GM12878 (cell line): ENCODE measurements around the gene RNF167. TPM values are rescaled to one million over a fixed set of nuclear protein-coding genes. Genes with fewer than 3 reads are reported as not detected.
A peak's percentile ranks its signal among the peaks of the same experiment; 100 is the strongest.

Source experiments
- EED ChIP-seq: sonication (generic); IDR thresholded peaks from 2 replicates; pipeline ENCODE4 v1.6.1; 2016; ENCODE audit warnings: antibody characterized with exemption, low read depth
- HCFC1 ChIP-seq: fragments of 150-350 bp; IDR thresholded peaks from 2 replicates; pipeline ENCODE4 v1.6.1; 2014; ENCODE audit warnings: low read length
- HSF1 ChIP-seq: fragments of 150-350 bp; IDR thresholded peaks from 2 replicates; pipeline ENCODE4 v1.6.1; 2014; ENCODE audit warnings: mild to moderate bottlenecking, low read depth, low read length
- IKZF1 ChIP-seq: fragments of 450-650 bp; conservative IDR thresholded peaks from 2 replicates; pipeline ENCODE4 v1.6.1; 2017; ENCODE audit warnings: antibody characterized with exemption, mild to moderate bottlenecking
- IRF4 ChIP-seq: IDR thresholded peaks from 2 replicates; pipeline ENCODE4 v1.6.1; 2011; ENCODE audit warnings: low read depth, low read length
- IRF5 ChIP-seq: fragments of 450-650 bp; IDR thresholded peaks from 2 replicates; pipeline ENCODE4 v1.6.1; 2017; ENCODE audit warnings: borderline replicate concordance
- LARP7 ChIP-seq: fragments of 450-650 bp; IDR thresholded peaks from 2 replicates; pipeline ENCODE4 v1.6.1; 2017; ENCODE audit warnings: mild to moderate bottlenecking
- NFYB ChIP-seq: IDR thresholded peaks from 2 replicates; pipeline ENCODE4 v1.6.1; 2011; ENCODE audit warnings: low read depth, mild to moderate bottlenecking, low read length, improper control_type of control experiment, moderate library complexity; ENCODE audit not compliant: insufficient read depth
- NKRF ChIP-seq: fragments of 450-650 bp; conservative IDR thresholded peaks from 2 replicates; pipeline ENCODE4 v1.6.1; 2017; ENCODE audit warnings: mild to moderate bottlenecking, moderate library complexity
- RCOR1 ChIP-seq: conservative IDR thresholded peaks from 2 replicates; pipeline ENCODE4 v1.6.1; 2012; ENCODE audit warnings: low read depth, low read length, improper control_type of control experiment
- ZNF217 ChIP-seq: fragments of 450-650 bp; IDR thresholded peaks from 2 replicates; pipeline ENCODE4 v1.6.1; 2017; ENCODE audit warnings: antibody characterized with exemption, mild to moderate bottlenecking
- ZSCAN29 ChIP-seq: fragments of 450-650 bp; IDR thresholded peaks from 2 replicates; pipeline ENCODE4 v1.6.1; 2017; ENCODE audit warnings: mild to moderate bottlenecking, moderate library complexity
- polyA plus RNA-seq, 11 experiments: library from polyadenylated mRNA; depleted of rRNA in 4 of 11; unstranded in 6 of 11; stranded (reverse) in 5 of 11; fragments of >200 nt; fragmentation: Nextera tagmentation in 4 of 11; fragmentation: Illumina TruSeq in 1 of 11; extraction: Ambion mirVana in 4 of 11; extraction: Trizol in 1 of 11; gene quantifications; 1 replicate in 1 of 11; 2 replicates in 10 of 11; pipeline versions ENCODE4 v1.2.1 to v1.2.3, GENCODE V29; 2011 to 2016; ENCODE audit warnings: inconsistent platforms in 2 of 11, missing spikeins in 2 of 11, low read depth in 1 of 11
- total RNA-seq, 4 experiments: library from RNA; depleted of rRNA in 3 of 4; stranded (reverse); fragments of >200 nt in 3 of 4; fragmentation: Illumina TruSeq in 1 of 4; extraction: Trizol in 1 of 4; gene quantifications; 2 replicates each; pipeline versions ENCODE4 v1.2.1 to v1.2.3, GENCODE V29; 2013 to 2021
- TF ChIP-seq, protein P1 (sequence below): fragments of 450-650 bp; IDR thresholded peaks from 2 replicates; pipeline ENCODE4 v1.6.1; 2017; ENCODE audit warnings: mild to moderate bottlenecking, moderate library complexity
- TF ChIP-seq, protein P2 (sequence below): fragments of 450-650 bp; formaldehyde crosslinking; IDR thresholded peaks from 2 replicates; pipeline ENCODE4 v1.5.0; 2022; ENCODE audit warnings: mild to moderate bottlenecking, missing genetic modification characterization
- TF ChIP-seq, protein P3 (sequence below): fragments of 450-650 bp; IDR thresholded peaks from 2 replicates; pipeline ENCODE4 v1.6.1; 2016; ENCODE audit warnings: mild to moderate bottlenecking

The RNF167 gene
- total and polyA plus RNA-seq, 10 of the 15 experiments (the other 5 are each of a cell fraction or from before 2014, with no cell fraction given), result 33.6 to 147 (median 57.6) TPM

DNA sequence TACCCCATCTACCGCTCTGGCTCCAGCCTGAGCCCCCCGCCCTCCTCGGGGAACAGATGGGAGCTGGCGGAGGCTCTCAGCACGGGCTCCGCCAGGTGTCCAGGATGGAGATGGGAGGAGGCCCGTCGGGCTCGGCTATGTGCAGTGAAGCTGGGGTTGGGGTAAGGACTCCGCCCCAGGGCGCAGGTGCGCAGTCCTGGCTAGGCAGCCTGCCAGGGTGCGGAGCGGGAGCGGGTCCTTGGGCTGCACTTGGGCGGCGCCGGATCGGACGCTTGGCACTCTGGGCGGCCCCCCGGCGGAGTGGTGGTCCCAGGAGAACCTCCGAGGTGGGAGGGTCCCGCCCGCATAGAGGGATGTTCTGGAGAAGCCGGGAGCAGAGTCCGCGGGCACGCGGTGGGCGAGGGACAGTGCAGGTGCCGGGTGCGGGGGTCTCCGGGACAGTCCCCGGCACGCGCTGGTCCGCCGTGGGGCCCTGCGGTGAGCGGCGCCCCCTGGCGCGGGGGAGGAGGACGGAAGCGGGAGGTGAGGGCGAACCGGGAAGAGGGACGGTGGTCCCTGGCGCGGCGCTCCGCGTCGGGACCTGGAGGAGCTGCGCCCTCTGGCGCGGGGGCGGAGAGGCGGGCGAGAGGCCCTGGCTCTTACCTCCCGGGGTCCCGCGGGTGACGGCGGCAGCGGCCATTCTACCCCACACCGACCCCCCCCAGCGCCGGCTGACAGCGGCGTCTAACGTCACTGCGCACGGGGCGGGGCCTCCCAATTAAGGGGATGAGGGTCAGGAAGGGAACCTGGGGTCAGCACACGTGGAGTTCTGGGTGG is 47.1 kb downstream of the RNF167 start, which contains the start of gene CAMTA2 (continued):
- TF ChIP-seq, protein P1, sequence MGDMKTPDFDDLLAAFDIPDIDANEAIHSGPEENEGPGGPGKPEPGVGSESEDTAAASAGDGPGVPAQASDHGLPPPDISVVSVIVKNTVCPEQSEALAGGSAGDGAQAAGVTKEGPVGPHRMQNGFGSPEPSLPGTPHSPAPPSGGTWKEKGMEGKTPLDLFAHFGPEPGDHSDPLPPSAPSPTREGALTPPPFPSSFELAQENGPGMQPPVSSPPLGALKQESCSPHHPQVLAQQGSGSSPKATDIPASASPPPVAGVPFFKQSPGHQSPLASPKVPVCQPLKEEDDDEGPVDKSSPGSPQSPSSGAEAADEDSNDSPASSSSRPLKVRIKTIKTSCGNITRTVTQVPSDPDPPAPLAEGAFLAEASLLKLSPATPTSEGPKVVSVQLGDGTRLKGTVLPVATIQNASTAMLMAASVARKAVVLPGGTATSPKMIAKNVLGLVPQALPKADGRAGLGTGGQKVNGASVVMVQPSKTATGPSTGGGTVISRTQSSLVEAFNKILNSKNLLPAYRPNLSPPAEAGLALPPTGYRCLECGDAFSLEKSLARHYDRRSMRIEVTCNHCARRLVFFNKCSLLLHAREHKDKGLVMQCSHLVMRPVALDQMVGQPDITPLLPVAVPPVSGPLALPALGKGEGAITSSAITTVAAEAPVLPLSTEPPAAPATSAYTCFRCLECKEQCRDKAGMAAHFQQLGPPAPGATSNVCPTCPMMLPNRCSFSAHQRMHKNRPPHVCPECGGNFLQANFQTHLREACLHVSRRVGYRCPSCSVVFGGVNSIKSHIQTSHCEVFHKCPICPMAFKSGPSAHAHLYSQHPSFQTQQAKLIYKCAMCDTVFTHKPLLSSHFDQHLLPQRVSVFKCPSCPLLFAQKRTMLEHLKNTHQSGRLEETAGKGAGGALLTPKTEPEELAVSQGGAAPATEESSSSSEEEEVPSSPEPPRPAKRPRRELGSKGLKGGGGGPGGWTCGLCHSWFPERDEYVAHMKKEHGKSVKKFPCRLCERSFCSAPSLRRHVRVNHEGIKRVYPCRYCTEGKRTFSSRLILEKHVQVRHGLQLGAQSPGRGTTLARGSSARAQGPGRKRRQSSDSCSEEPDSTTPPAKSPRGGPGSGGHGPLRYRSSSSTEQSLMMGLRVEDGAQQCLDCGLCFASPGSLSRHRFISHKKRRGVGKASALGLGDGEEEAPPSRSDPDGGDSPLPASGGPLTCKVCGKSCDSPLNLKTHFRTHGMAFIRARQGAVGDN, result peak; percentile 27; the same call in 1 of the 2 replicates
- no peak; the same call in 1 of the 2 replicates for TF ChIP-seq ZNF217
- TF ChIP-seq, protein P2, sequence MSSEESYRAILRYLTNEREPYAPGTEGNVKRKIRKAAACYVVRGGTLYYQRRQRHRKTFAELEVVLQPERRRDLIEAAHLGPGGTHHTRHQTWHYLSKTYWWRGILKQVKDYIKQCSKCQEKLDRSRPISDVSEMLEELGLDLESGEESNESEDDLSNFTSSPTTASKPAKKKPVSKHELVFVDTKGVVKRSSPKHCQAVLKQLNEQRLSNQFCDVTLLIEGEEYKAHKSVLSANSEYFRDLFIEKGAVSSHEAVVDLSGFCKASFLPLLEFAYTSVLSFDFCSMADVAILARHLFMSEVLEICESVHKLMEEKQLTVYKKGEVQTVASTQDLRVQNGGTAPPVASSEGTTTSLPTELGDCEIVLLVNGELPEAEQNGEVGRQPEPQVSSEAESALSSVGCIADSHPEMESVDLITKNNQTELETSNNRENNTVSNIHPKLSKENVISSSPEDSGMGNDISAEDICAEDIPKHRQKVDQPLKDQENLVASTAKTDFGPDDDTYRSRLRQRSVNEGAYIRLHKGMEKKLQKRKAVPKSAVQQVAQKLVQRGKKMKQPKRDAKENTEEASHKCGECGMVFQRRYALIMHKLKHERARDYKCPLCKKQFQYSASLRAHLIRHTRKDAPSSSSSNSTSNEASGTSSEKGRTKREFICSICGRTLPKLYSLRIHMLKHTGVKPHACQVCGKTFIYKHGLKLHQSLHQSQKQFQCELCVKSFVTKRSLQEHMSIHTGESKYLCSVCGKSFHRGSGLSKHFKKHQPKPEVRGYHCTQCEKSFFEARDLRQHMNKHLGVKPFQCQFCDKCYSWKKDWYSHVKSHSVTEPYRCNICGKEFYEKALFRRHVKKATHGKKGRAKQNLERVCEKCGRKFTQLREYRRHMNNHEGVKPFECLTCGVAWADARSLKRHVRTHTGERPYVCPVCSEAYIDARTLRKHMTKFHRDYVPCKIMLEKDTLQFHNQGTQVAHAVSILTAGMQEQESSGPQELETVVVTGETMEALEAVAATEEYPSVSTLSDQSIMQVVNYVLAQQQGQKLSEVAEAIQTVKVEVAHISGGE (CRISPR knock-in tag), result no peak
- TF ChIP-seq ZSCAN29, result no peak
- TF ChIP-seq HSF1, result no peak
- no peak for TF ChIP-seq IRF5
- peak; percentile 31; the same call in 1 of the 2 replicates for TF ChIP-seq IRF4
- TF ChIP-seq NKRF, result peak; percentile 71
- TF ChIP-seq IKZF1, result peak; percentile 92
- TF ChIP-seq, protein P3, sequence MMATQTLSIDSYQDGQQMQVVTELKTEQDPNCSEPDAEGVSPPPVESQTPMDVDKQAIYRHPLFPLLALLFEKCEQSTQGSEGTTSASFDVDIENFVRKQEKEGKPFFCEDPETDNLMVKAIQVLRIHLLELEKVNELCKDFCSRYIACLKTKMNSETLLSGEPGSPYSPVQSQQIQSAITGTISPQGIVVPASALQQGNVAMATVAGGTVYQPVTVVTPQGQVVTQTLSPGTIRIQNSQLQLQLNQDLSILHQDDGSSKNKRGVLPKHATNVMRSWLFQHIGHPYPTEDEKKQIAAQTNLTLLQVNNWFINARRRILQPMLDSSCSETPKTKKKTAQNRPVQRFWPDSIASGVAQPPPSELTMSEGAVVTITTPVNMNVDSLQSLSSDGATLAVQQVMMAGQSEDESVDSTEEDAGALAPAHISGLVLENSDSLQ, result peak; percentile 66
- TF ChIP-seq LARP7, result peak; percentile 65
- TF ChIP-seq NFYB, result no peak
- TF ChIP-seq HCFC1, result peak; percentile 30; the same call in 1 of the 2 replicates
- no peak; the same call in 1 of the 2 replicates for TF ChIP-seq EED
- TF ChIP-seq RCOR1, result no peak
